ENCODE data around the gene MED26. TPM values are rescaled to one million over a fixed set of nuclear protein-coding genes. Genes with fewer than 3 reads are reported as not detected.
A peak's percentile ranks its signal among the peaks of the same experiment; 100 is the strongest.

MED26 gene
- total and polyA plus RNA-seq, 2 of the 13 experiments (the other 11 are each of a cell fraction or from before 2014, with no cell fraction given) = 3.5 to 3.8 TPM

GRCh38 chr19:16524991-16525734 lies 102.8 kb downstream of the MED26 start:
- FAIRE-seq = no peak

More at GRCh38 chr19:16524991-16525734, 102.8 kb downstream of the MED26 start:
- CTCF ChIA-PET (ENCODE audit: low intra/inter-chr PET ratio, low total read pairs) = no interaction called here
- Histone ChIP-seq H3K9ac (ENCODE audit: insufficient read depth, low read depth, low read length) (no peak overlapping the region), H3K79me2 (ENCODE audit: insufficient read depth, low read length) (no peaks in the 10 kb centered on the region), H3K27me3 (ENCODE audit: control insufficient read depth in 1 of 2, insufficient read depth in 2 of 2, low read length in 2 of 2) (no peaks in the 10 kb centered on the region), H4K20me1 (ENCODE audit: insufficient read depth, low read length) (no peaks in the 10 kb centered on the region), H3K36me3 (replicated peaks in 1 of 2; ENCODE audit: control insufficient read depth in 1 of 2, insufficient read depth in 2 of 2, low read length in 2 of 2) (peaks cover 41 to 91% of the 10 kb centered on the region in 2 experiments), H3K27ac (ENCODE audit: extremely low read length, insufficient read depth, low read length) (no peak overlapping the region), H3K9me3 (ENCODE audit: low read length) (no peaks in the 10 kb centered on the region), H3K4me3 (replicated peaks in 1 of 3; ENCODE audit: insufficient read depth in 1 of 3, low read depth in 2 of 3, low read length in 3 of 3) (no peak overlapping the region), H2AFZ (ENCODE audit: low read length) (no peak overlapping the region), H3K4me1 (ENCODE audit: insufficient read depth, low read length) (no peaks in the 10 kb centered on the region), H3K4me2 (ENCODE audit: low read depth, low read length) (no peak overlapping the region)
- ATAC-seq (no peak), DNase-seq (ENCODE audit: low spot score) (no peak)
- intact Hi-C loops (cut with micrococcal nuclease; ENCODE audit: unreplicated experiment) (no loop called here), in situ Hi-C loops (cut with HindIII; ENCODE audit: extremely low pct_ligation_motif_present, low pct_unique_long_range_greater_than_20kb) (no loop called here)
- no TSS peak for BruUV-seq (replicated peaks)
- POLR2A ChIA-PET = no interaction called here
- peak; percentile 52; the same call in 1 of the 2 replicates for TF ChIP-seq RBFOX2 (IDR thresholded peaks at IDR 0.05; ENCODE audit: low read depth, low read length)
- TF ChIP-seq ZNF34 (CRISPR knock-in tag; IDR thresholded peaks at IDR 0.05; ENCODE audit: borderline replicate concordance) = no peak
- WGBS (ENCODE audit: low lambda C conversion rate) = 96% methylated on average over 26 of the region's 54 CpGs

Small RNAs within 50 kb of the gene (small RNA-seq; reads per million reads assigned to genes)
- gene RN7SL146P (ENCODE audit: insufficient read depth in 2 of 3, insufficient read length in 3 of 3, low read depth in 2 of 3, low replicate concordance in 1 of 3) = 0 reads per million in 3 experiments

Other genes starting within 250 kb of the MED26 start
- gene EPS15L1, start 156.2 kb downstream of the MED26 start, total RNA-seq (2016; rRNA removed; fragmentation: Illumina TruSeq; extraction: Trizol) = 7.0 and 8.6 TPM in 2 replicates
- 14.0 and 16.5 TPM in 2 replicates for gene EPS15L1, start 156.2 kb downstream of the MED26 start, polyA plus RNA-seq (2011; rRNA removed)
- not detected in 2 replicates for gene CALR3, start 132.0 kb downstream of the MED26 start, total RNA-seq (2016; rRNA removed; fragmentation: Illumina TruSeq; extraction: Trizol)
- gene CALR3, start 132.0 kb downstream of the MED26 start, polyA plus RNA-seq (2011; rRNA removed) = not detected in 2 replicates
- 3.6 and 4.3 TPM in 2 replicates for gene C19orf44, start 131.8 kb downstream of the MED26 start, total RNA-seq (2016; rRNA removed; fragmentation: Illumina TruSeq; extraction: Trizol)
- gene C19orf44, start 131.8 kb downstream of the MED26 start, polyA plus RNA-seq (2011; rRNA removed) = 3.2 and 4.1 TPM in 2 replicates
- gene CHERP, start 85.8 kb downstream of the MED26 start, total RNA-seq (2016; rRNA removed; fragmentation: Illumina TruSeq; extraction: Trizol) = 4.3 and 9.1 TPM in 2 replicates
- 5.4 and 5.9 TPM in 2 replicates for gene CHERP, start 85.8 kb downstream of the MED26 start, polyA plus RNA-seq (2011; rRNA removed)
- 17.2 and 21.2 TPM in 2 replicates for gene SLC35E1, start 55.8 kb downstream of the MED26 start, total RNA-seq (2016; rRNA removed; fragmentation: Illumina TruSeq; extraction: Trizol)
- gene SLC35E1, start 55.8 kb downstream of the MED26 start, polyA plus RNA-seq (2011; rRNA removed) = 46.5 and 48.0 TPM in 2 replicates
- 67.4 and 74.9 TPM in 2 replicates for gene SMIM7, start 31.9 kb upstream of the MED26 start, total RNA-seq (2016; rRNA removed; fragmentation: Illumina TruSeq; extraction: Trizol)
- gene SMIM7, start 31.9 kb upstream of the MED26 start, polyA plus RNA-seq (2011; rRNA removed) = 54.7 and 55.7 TPM in 2 replicates
- 1.7 and 4.8 TPM in 2 replicates for gene TMEM38A, start 32.9 kb upstream of the MED26 start, total RNA-seq (2016; rRNA removed; fragmentation: Illumina TruSeq; extraction: Trizol)
- gene TMEM38A, start 32.9 kb upstream of the MED26 start, polyA plus RNA-seq (2011; rRNA removed) = 6.8 and 7.7 TPM in 2 replicates
- gene NWD1, start 91.6 kb upstream of the MED26 start, total RNA-seq (2016; rRNA removed; fragmentation: Illumina TruSeq; extraction: Trizol) = not detected in 2 replicates
- not detected in 2 replicates for gene NWD1, start 91.6 kb upstream of the MED26 start, polyA plus RNA-seq (2011; rRNA removed)
- gene SIN3B, start 201.2 kb upstream of the MED26 start, total RNA-seq (2016; rRNA removed; fragmentation: Illumina TruSeq; extraction: Trizol) = 7.9 and 12.9 TPM in 2 replicates
- gene SIN3B, start 201.2 kb upstream of the MED26 start, polyA plus RNA-seq (2011; rRNA removed) = 25.7 and 35.8 TPM in 2 replicates